ENCODE data around the gene PRPF4. TPM values are rescaled to one million over a fixed set of nuclear protein-coding genes. Genes with fewer than 3 reads are reported as not detected.
"Not testable (repeated sequence)": the region's sequence is repeated elsewhere in the genome, so short reads cannot be mapped to it uniquely, and the experiment has no call there.

Gene PRPF4
- total RNA-seq, 2 donors from 2014 or later = 20.6 to 23.6 TPM

- H3K36me3 ChIP-seq = no peaks in the 10 kb centered on the region
- TF ChIP-seq CTCF (IDR thresholded peaks at IDR 0.05) = no peak
- no peak for ATAC-seq (ENCODE audit: insufficient number of reproducible peaks, low FRiP score, low read depth)
Observed at GRCh38 chr9:113245894-113246293, 29.6 kb upstream of the PRPF4 start.

GRCh38 chr9:113246928-113247327 is 28.5 kb upstream of the PRPF4 start:
- Histone ChIP-seq H3K4me3 (no peak overlapping the region), H3K9me3 (no peaks in the 10 kb centered on the region), H3K4me1 (ENCODE audit: control insufficient read depth in 1 of 2, low read depth in 2 of 2) (no peaks in the 10 kb centered on the region), H3K27me3 (replicated peaks; ENCODE audit: insufficient read depth) (no peaks in the 10 kb centered on the region), H3K27ac (no peak overlapping the region), H3K36me3 (no peaks in the 10 kb centered on the region)
- TF ChIP-seq CTCF (IDR thresholded peaks at IDR 0.05) = no peak
- no peak for DNase-seq (ENCODE audit: low spot score)
- ATAC-seq (ENCODE audit: insufficient number of reproducible peaks, low FRiP score, low read depth) = no peak

More at GRCh38 chr9:113245894-113246293, 29.6 kb upstream of the PRPF4 start:
- H3K4me1 ChIP-seq (ENCODE audit: control insufficient read depth in 1 of 2, low read depth in 2 of 2) = no peaks in the 10 kb centered on the region
- no peak overlapping the region for H3K4me3 ChIP-seq
- H3K27ac ChIP-seq = no peak overlapping the region
- no peaks in the 10 kb centered on the region for H3K27me3 ChIP-seq (replicated peaks; ENCODE audit: insufficient read depth)
- no peak for DNase-seq (ENCODE audit: low spot score)
- H3K9me3 ChIP-seq = no peaks in the 10 kb centered on the region

- Histone ChIP-seq H3K27me3 (replicated peaks; ENCODE audit: insufficient read depth) (no peaks in the 10 kb centered on the region), H3K4me1 (ENCODE audit: control insufficient read depth in 1 of 2, low read depth in 2 of 2) (no peaks in the 10 kb centered on the region), H3K9me3 (no peaks in the 10 kb centered on the region), H3K4me3 (no peak overlapping the region), H3K27ac (no peak overlapping the region), H3K36me3 (no peaks in the 10 kb centered on the region)
- ATAC-seq (ENCODE audit: insufficient number of reproducible peaks, low FRiP score, low read depth) (no peak), DNase-seq (ENCODE audit: low spot score) (no peak)
- no peak for TF ChIP-seq CTCF (IDR thresholded peaks at IDR 0.05)
Observed at GRCh38 chr9:113247640-113248039, 27.8 kb upstream of the PRPF4 start.

GRCh38 chr9:113249661-113250060 is 25.8 kb upstream of the PRPF4 start:
- not testable (repeated sequence) for DNase-seq (ENCODE audit: low spot score); ATAC-seq (ENCODE audit: insufficient number of reproducible peaks, low FRiP score, low read depth)

GRCh38 chr9:113250807-113251206 is 24.7 kb upstream of the PRPF4 start:
- no peaks in the 10 kb centered on the region for H3K4me1 ChIP-seq (ENCODE audit: control insufficient read depth in 1 of 2, low read depth in 2 of 2)
- no peak overlapping the region for H3K27ac ChIP-seq
- ATAC-seq (ENCODE audit: insufficient number of reproducible peaks, low FRiP score, low read depth) = no peak
- no peaks in the 10 kb centered on the region for H3K9me3 ChIP-seq
- H3K27me3 ChIP-seq (replicated peaks; ENCODE audit: insufficient read depth) = no peaks in the 10 kb centered on the region
- no peak for TF ChIP-seq CTCF (IDR thresholded peaks at IDR 0.05)
- DNase-seq (ENCODE audit: low spot score) = no peak
- H3K4me3 ChIP-seq = no peak overlapping the region
- no peaks in the 10 kb centered on the region for H3K36me3 ChIP-seq

More at GRCh38 chr9:113249661-113250060, 25.8 kb upstream of the PRPF4 start:
- H3K36me3 ChIP-seq; H3K27ac ChIP-seq; H3K9me3 ChIP-seq; H3K27me3 ChIP-seq (replicated peaks; ENCODE audit: insufficient read depth); H3K4me1 ChIP-seq (ENCODE audit: control insufficient read depth in 1 of 2, low read depth in 2 of 2); H3K4me3 ChIP-seq: not testable (repeated sequence)

GRCh38 chr9:113254991-113255390 is 20.5 kb upstream of the PRPF4 start:
- no peak overlapping the region for H3K4me3 ChIP-seq
- no peak for TF ChIP-seq CTCF (IDR thresholded peaks at IDR 0.05)
- no peaks in the 10 kb centered on the region for H3K9me3 ChIP-seq
- no peaks in the 10 kb centered on the region for H3K27me3 ChIP-seq (replicated peaks; ENCODE audit: insufficient read depth)
- DNase-seq (ENCODE audit: low spot score) (no peak), ATAC-seq (ENCODE audit: insufficient number of reproducible peaks, low FRiP score, low read depth) (no peak)
- H3K27ac ChIP-seq = no peak overlapping the region
- H3K36me3 ChIP-seq = peaks cover 4% of the 10 kb centered on the region
- no peaks in the 10 kb centered on the region for H3K4me1 ChIP-seq (ENCODE audit: control insufficient read depth in 1 of 2, low read depth in 2 of 2)
